ENCODE results near the gene PLEKHA7. TPM values are rescaled to one million over a fixed set of nuclear protein-coding genes. Genes with fewer than 3 reads are reported as not detected.

PLEKHA7 gene
- total and polyA plus RNA-seq, 2 of the 13 experiments (the other 11 are each of a cell fraction or from before 2014, with no cell fraction given): 17.5 to 18.7 TPM

DNA sequence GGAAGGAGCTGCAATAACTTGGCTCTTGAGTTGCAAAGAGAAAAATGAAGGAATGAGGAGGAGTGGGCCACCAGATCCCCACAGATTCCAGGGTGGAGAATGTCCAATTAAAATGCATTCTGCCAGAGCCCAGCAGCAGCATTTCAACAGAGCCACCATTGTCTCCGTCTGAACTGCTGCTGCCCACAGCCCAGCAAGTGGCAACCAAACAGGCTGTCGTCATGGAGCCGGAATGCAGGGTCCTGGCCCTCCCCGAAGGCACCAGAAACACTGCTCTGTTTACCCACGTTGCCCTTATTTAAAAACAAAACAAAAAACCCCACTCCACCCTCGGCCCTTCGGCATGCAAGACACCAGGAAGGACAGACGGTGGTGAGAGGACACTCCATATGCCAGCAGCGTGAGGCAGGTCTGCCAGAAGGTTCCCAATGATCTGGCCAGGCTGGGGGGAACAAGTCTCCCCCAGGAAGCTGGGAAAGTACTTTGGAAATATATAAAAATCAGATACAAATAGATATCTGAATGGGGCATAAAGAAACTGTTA is 32.5 kb downstream of the PLEKHA7 start (continued):
- TF ChIP-seq, protein P1, sequence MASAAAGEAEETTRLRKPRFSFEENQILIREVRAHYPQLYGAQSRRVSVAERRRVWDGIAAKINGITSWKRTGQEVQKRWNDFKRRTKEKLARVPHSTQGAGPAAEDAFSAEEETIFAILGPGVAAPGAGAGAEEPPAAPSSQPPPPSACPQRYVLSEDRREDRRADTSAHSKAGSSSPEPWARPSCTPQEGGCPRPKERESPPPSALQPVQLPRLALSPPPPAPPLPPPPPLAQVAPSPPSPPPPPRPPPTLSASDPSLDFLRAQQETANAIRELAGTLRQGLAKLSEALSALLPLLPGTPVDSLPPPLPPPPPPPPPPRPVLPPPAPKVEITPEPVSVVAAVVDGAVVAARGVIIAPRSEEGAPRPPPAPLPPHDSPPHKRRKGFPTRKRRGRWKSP (CRISPR knock-in tag; IDR thresholded peaks at IDR 0.05): no peak
- TF ChIP-seq PTBP1 (IDR thresholded peaks at IDR 0.05; ENCODE audit: low read depth, low read length, poor library complexity, severe bottlenecking) (no peak), NR1H2 (CRISPR knock-in tag; IDR thresholded peaks at IDR 0.05; ENCODE audit: borderline replicate concordance, low read depth) (no peak), SSRP1 (CRISPR knock-in tag; IDR thresholded peaks at IDR 0.05) (no peak), ERF (CRISPR knock-in tag; IDR thresholded peaks at IDR 0.05) (no peak), ZIK1 (CRISPR knock-in tag; IDR thresholded peaks at IDR 0.05; ENCODE audit: borderline replicate concordance, low read depth) (no peak), ZNF557 (CRISPR knock-in tag; IDR thresholded peaks at IDR 0.05) (no peak), MTF1 (CRISPR knock-in tag; IDR thresholded peaks at IDR 0.05) (no peak), SIX4 (CRISPR knock-in tag; IDR thresholded peaks at IDR 0.05) (no peak), NR2C2 (CRISPR knock-in tag; IDR thresholded peaks at IDR 0.05; ENCODE audit: borderline replicate concordance) (no peak), MIER3 (CRISPR knock-in tag; IDR thresholded peaks at IDR 0.05; ENCODE audit: borderline replicate concordance) (no peak), NR2F1 (CRISPR knock-in tag; IDR thresholded peaks at IDR 0.05) (no peak), GTF3A (CRISPR knock-in tag; conservative IDR thresholded peaks at IDR 0.05) (no peak), ZNF33B (CRISPR knock-in tag; IDR thresholded peaks at IDR 0.05) (no peak), ATAD3A (CRISPR knock-in tag; IDR thresholded peaks at IDR 0.05) (no peak), DR1 (CRISPR knock-in tag; IDR thresholded peaks at IDR 0.05) (no peak), ZNF614 (CRISPR knock-in tag; IDR thresholded peaks at IDR 0.05; ENCODE audit: borderline replicate concordance) (no peak), PHF8 (CRISPR knock-in tag; IDR thresholded peaks at IDR 0.05) (no peak)
- TF ChIP-seq, protein P2, sequence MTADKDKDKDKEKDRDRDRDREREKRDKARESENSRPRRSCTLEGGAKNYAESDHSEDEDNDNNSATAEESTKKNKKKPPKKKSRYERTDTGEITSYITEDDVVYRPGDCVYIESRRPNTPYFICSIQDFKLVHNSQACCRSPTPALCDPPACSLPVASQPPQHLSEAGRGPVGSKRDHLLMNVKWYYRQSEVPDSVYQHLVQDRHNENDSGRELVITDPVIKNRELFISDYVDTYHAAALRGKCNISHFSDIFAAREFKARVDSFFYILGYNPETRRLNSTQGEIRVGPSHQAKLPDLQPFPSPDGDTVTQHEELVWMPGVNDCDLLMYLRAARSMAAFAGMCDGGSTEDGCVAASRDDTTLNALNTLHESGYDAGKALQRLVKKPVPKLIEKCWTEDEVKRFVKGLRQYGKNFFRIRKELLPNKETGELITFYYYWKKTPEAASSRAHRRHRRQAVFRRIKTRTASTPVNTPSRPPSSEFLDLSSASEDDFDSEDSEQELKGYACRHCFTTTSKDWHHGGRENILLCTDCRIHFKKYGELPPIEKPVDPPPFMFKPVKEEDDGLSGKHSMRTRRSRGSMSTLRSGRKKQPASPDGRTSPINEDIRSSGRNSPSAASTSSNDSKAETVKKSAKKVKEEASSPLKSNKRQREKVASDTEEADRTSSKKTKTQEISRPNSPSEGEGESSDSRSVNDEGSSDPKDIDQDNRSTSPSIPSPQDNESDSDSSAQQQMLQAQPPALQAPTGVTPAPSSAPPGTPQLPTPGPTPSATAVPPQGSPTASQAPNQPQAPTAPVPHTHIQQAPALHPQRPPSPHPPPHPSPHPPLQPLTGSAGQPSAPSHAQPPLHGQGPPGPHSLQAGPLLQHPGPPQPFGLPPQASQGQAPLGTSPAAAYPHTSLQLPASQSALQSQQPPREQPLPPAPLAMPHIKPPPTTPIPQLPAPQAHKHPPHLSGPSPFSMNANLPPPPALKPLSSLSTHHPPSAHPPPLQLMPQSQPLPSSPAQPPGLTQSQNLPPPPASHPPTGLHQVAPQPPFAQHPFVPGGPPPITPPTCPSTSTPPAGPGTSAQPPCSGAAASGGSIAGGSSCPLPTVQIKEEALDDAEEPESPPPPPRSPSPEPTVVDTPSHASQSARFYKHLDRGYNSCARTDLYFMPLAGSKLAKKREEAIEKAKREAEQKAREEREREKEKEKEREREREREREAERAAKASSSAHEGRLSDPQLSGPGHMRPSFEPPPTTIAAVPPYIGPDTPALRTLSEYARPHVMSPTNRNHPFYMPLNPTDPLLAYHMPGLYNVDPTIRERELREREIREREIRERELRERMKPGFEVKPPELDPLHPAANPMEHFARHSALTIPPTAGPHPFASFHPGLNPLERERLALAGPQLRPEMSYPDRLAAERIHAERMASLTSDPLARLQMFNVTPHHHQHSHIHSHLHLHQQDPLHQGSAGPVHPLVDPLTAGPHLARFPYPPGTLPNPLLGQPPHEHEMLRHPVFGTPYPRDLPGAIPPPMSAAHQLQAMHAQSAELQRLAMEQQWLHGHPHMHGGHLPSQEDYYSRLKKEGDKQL (CRISPR knock-in tag; IDR thresholded peaks at IDR 0.05; ENCODE audit: low read depth): no peak
- TF ChIP-seq, protein P3, sequence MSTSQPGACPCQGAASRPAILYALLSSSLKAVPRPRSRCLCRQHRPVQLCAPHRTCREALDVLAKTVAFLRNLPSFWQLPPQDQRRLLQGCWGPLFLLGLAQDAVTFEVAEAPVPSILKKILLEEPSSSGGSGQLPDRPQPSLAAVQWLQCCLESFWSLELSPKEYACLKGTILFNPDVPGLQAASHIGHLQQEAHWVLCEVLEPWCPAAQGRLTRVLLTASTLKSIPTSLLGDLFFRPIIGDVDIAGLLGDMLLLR (CRISPR knock-in tag; IDR thresholded peaks at IDR 0.05): no peak
- TF ChIP-seq, protein P4, sequence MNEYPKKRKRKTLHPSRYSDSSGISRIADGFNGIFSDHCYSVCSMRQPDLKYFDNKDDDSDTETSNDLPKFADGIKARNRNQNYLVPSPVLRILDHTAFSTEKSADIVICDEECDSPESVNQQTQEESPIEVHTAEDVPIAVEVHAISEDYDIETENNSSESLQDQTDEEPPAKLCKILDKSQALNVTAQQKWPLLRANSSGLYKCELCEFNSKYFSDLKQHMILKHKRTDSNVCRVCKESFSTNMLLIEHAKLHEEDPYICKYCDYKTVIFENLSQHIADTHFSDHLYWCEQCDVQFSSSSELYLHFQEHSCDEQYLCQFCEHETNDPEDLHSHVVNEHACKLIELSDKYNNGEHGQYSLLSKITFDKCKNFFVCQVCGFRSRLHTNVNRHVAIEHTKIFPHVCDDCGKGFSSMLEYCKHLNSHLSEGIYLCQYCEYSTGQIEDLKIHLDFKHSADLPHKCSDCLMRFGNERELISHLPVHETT (CRISPR knock-in tag; conservative IDR thresholded peaks at IDR 0.05): no peak
- TF ChIP-seq, protein P5, sequence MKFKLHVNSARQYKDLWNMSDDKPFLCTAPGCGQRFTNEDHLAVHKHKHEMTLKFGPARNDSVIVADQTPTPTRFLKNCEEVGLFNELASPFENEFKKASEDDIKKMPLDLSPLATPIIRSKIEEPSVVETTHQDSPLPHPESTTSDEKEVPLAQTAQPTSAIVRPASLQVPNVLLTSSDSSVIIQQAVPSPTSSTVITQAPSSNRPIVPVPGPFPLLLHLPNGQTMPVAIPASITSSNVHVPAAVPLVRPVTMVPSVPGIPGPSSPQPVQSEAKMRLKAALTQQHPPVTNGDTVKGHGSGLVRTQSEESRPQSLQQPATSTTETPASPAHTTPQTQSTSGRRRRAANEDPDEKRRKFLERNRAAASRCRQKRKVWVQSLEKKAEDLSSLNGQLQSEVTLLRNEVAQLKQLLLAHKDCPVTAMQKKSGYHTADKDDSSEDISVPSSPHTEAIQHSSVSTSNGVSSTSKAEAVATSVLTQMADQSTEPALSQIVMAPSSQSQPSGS (CRISPR knock-in tag; IDR thresholded peaks at IDR 0.05): peak; percentile 96
